NCI-H748 (cell line): Measurements from ENCODE around the gene SLC17A1.

ENCODE experiments used
- DNase-seq: peaks from one replicate; lab custom pipeline; 2025; ENCODE audit not compliant: unreplicated experiment; lab: John Stamatoyannopoulos, UW

Gene SLC17A1, protein sequence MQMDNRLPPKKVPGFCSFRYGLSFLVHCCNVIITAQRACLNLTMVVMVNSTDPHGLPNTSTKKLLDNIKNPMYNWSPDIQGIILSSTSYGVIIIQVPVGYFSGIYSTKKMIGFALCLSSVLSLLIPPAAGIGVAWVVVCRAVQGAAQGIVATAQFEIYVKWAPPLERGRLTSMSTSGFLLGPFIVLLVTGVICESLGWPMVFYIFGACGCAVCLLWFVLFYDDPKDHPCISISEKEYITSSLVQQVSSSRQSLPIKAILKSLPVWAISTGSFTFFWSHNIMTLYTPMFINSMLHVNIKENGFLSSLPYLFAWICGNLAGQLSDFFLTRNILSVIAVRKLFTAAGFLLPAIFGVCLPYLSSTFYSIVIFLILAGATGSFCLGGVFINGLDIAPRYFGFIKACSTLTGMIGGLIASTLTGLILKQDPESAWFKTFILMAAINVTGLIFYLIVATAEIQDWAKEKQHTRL

DNA sequence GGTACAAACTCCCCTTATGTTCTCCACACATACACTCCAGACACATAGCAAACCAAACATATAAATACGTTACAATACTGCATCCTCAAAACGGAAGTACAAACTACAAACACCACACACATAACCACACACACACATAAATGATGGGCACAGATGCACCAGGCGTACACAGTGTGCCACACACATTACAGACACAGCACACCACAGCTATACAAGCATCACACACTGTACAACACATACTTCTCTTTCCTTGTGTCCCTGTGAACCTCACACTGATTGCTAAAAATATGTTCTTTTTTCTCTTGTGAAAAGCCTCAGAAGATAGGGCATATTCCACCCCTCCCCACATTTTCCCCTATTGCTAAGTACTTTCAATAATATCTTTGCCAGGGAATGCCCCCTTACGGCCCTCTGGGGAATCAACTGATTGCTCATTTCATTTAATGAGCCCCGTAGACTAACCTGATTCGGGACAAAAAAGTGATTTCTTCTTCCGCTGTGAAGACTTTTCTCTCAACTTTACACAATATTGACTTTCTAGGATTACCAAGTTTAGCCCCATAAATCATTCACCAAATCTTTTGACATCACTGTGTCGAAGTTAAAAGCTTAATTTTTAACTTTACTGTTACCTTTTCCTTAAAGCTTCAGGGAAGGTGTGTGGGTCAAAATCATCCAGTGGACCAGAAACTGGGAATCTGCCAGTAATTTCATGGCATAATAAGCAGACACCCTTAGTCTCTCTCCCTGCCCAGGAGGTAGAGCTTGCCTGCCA, at the start of gene SLC17A1:
TSS of gene SLC17A1 (minus strand) at position 521 of the 775 bp plus-strand sequence. CDS start 1,495 bp downstream, outside the sequence.
- DNase-seq = no peak

DNA sequence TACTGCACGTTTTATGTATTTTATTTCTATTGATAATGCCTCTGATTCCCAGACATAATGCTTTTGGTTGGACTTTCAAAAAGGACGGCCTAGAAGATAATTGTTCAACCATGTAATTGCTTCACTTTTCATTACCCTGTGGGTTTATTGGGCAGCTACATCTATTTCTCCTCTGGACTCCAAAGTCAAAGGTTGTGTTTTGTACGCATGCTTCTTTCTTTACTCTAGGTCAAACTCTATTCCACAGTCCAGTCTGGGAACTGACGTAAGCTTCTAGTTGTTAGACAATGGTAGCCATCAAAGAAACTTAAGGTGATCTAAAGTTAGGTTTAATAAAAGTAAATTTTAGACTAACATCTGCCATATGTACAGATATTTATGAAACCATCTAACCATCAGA, 48.7 kb upstream of the SLC17A1 start:
- no peak for DNase-seq

DNA sequence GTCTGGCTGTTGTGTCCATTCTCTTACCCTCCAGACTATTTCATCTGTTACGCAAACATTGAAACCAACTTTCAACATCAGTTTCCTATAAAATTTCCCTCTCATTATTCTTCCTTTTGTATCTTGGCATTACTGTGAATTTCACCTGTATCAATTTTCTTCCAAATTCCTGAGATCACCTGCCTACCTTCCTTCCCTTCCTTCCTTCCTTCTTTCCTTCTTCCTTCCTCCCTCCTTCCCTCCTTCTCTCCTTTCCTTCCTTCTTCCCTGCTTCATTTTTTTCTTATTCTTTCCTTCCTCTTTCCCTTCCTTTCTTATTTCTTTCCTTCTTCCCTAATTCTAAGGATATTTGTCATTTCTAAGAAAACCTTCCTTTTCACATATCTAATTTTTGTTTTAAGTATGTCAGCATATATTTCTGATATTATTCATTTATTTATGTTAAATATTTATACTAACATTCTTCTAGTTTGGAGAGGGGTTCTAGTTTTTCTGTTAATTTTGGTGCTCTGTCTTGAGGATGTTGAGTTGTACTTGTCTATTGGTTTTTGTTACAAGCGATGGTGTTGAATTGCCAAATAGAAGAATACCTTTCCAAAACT, 47.0 kb upstream of the SLC17A1 start:
- no peak for DNase-seq

DNA sequence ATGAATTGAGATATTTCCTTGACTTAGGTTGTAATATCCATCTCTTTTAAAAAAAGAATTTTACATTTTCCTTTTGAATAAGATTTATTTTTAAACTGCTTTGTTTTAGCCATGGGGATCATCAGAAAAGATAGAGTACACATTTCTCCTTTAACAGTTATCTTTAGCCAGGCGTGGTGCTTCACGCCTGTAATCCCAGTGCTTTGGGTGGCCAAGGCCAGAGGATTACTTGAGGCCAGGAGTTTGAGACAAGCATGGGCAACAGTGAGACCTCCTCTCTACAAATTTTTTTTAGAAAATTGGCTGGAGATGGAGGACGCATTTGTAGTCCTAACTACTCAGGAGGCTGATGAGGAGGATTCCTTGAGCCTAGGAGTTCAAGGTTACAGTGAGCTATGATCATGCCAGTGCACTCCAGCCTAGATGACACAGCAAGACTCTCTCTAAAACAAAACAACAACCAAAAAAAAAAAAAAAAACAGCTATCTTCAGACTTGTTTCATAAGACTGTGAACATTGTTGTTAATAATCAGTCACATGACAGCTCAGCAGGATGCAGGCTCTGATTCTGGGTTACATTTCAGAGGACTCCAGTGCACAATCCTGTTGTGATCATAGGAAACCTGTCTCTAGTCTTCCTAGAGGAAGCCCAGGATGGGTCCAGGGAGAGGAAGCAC, 44.2 kb upstream of the SLC17A1 start:
- no peak for DNase-seq

DNA sequence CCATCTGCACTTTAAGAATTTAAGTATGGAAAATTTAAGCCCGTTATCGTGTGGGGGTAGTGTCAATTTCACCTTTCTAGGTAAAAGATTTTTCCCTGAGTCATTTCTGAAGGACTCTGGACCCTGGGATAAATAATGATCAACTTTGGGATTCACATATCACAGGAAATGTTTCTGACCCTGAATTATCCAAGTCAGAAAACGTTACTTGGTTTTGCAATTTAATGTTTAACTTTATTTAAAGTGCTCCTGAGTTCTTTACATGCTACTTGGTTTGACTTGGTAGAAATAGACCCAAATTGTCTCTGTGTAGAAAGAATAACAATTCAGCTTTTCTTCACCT, 43.7 kb upstream of the SLC17A1 start:
- no peak for DNase-seq

DNA sequence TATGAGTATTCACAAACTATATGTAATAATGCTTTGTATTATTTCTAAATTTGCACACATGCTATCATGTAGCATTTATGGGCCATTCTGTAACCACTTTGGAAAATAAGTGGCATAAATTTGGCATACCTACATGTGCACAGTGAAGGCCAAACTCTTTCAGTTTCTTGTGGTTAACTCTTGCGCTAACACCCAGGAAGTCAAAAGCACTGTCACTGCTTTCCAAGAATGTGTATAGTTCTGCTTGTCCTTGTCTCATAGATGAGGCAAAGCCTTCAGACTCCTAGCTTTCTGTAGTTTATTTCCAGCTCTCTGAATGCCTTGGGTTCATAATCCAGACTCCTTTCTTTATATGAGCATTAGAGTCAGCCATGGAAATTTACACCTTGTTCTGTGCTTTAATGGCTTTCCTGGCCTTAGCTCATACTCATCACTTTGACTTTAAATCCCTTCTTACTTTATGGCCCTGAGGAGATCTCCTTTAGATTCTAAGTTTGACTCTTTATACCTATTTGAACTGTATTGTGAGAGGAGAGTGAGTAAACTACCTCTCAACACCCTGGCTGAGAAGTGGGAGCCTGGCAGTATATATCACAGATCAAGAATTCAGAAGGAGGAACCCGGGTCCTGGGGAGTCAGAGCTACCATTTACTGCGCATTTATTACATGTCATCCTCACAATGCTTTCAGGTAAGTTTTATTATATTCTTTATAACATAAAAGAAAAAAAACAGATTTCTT, 43.1 kb upstream of the SLC17A1 start:
- no peak for DNase-seq

DNA sequence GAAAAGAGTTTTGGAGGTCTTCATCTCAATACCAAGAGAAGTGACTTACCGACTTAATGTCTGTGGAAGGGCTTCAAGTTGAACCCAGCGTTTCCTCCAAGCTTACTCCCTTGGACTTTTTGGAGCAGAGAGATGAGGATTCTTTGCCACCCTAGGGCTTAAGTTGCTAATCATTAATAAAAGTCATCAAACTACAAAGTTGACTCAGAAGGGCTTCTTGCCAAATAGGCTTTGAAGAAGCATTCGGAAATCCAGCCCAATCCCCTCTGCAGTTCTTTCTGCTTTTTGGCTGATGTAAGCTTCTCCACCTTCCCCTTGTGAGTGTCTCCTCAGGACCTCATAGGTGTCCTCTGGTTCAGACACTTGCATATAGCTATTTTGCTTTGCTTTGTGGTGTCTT, 42.3 kb upstream of the SLC17A1 start, which contains the start of gene SLC17A3:
TSS of gene SLC17A3 (minus strand) at position 126 of the 400 bp plus-strand sequence. CDS start 5,856 bp downstream, outside the sequence.
- no peak for DNase-seq

DNA sequence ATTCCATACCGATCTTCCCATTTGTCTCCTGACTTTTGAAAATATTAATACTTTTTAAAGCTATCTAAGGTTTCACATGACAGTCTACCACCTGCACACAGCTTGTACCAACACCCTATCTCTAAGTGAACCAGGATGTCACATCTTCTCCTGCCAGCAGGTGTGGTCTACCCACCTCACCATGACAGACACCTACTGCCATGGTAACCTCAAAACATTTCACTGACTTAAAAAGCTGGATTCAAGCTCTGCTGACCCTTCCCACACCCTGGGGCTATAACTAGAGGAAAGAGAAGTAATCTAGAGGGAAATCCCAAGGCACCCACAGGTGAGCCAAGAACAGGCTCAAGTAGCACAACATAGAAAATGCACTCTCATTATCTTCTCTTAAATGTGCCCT, 41.0 kb upstream of the SLC17A1 start:
- DNase-seq = no peak

DNA sequence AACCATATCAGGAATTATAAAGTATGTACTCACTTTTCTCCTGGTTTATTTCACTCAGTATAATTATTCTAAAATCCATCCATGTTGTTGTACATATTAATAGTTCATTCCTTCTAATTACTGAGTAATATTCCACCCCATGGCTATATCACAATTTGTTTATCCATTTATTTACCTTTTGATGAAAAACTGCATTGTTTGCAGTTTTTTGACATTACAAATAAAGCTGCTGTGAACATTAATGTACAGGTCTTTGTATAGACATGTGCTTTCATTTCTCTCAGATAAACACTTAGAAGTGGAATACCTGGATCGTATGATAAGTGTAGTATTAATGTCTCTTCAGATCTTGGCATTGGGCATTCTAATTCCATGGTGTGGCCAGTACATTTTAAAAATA, 38.0 kb upstream of the SLC17A1 start:
- DNase-seq = no peak

DNA sequence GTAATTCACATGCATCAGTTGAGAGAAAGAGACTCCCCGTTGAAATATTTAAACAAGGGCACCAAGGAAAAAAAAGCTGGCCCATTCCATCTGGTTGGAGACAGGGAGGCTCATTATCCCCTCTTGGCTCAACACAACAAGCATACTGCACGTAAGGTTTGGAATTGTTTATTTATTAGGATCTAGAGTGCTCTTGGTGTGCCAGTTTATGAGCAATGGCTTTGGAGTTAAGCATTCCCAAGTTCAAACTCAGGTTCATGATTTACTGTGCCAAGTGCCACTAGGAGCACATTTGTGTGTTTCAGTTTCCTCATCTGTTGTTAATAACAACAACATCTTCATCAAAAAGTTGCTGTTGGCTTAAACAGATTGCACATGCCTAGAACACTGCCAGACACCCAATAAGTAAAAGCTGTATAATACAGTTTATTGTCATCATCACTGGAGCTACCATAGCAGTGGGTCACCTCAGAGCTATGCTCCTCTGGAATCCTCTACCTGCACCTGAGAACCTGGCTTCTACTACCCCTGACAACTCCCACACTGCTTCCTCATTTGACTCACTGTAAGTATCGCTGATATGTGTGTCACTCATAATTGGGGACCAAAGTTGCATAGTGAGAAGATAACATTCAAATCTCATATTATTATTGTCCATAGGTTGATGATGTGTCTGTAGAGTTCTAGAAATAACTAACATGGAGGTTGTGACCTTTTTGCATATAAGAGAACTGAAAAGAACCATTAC, 36.8 kb upstream of the SLC17A1 start:
- DNase-seq = no peak

DNA sequence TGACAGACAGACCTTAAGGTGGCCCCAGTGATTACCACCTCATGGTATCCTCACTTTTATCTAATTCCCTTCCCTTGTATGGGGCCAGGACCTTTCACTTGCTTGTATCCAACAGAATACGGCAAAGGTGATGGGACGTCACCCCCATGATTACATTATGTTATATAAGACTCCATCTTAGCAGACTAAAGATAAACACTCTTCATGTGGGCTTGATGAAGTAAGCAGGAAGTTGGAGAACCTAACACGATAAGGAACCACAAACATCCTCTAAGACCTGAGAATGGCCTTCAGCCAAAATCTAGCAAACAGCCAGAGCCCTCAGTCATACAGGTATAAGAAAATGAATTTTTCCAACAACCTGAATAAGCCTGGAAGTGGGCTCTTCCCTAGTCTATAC, 34.2 kb upstream of the SLC17A1 start:
- no peak for DNase-seq

DNA sequence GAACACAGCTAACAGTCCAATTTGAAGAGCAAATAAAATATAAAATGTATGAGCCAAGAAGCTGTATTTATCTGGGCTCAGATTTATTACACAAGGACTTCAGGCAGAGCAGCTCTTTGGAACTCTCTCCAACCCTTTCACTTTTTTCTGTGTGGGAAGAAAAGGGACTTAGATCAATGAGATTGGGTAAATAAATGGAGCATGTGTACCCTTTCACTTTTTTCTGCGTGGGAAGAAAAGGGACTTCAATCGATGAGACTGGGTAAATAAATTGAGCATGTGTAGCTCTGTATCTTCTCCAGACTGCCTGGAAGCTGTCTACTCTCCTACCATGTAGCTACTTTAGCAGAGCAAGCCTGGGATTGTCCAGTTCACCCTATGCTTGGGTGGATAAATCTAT, 31.5 kb upstream of the SLC17A1 start:
- no peak for DNase-seq

DNA sequence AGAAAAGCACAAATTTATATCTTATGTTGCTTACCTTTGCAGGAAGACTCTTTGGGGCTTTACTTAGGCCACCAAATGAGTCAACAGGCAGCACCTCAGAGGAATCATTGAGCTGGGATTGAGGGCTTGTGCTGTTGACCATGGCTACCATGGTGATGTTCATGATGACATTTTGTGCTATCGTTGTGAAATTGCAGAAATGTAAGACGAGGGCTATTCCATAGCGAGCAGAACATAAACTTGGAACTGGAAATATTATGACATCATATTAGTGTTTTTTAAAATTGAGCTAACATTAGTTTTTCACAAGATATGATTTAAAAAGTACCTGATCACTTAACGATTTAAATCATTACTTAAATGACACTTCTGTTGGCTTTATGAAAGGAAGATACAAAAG, 30.3 kb upstream of the SLC17A1 start:
- DNase-seq = no peak

DNA sequence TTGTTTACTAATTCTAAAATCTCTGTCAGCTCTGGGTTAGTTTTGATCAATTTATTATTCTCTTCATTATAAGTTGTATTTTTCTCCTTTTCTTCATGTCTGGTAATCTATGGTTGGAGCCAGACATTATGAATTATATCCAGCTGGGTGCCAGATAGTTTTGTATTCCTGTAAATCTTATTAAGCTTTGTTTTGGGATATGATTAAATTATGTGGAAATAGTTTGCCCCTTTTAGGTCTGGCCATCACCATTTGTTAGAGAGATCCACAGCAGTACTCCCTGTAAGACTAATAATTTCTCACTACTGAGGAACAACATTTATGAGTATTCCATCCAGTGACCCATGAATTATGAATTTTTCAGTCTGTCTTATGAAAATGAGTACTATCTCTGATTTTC, 20.9 kb upstream of the SLC17A1 start:
- DNase-seq = no peak

DNA sequence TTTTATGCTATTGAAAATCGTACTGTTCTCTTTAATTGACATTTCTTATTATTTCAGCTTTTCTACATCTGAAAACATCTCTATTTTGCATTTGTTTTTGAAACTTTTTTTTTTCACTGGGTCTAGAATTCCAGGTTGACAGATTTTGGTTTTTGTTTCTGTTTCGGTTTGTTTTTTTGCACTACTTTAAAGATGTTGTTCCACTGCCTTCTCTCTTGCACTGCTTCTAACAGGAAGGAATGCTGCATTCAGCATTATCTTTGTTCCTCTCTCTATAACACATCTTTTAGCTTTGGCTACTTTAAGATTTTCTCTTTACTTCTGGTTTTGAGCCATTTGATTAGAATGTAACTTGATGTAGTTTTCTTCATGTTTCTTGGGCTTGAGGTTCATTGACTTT, 20.1 kb upstream of the SLC17A1 start:
- DNase-seq = no peak

DNA sequence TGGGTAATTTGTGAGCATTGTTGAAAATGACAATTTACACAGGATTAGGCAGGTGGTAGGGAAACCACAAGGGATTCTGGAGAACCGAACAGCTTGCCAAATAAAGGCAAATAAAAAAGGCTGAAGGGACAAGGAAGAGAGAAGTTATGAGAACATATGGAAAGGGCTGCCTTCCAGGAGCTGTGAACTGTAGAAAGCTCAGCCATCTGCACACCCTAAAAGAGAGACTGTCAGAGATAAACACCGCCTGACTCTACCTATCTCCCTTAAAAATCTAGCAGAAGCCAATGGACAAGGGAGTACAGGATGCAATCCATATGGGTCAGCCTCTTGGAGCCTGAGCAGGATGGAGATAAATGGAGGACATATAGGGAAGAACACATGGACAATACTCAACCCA, 12.7 kb upstream of the SLC17A1 start:
- no peak for DNase-seq

DNA sequence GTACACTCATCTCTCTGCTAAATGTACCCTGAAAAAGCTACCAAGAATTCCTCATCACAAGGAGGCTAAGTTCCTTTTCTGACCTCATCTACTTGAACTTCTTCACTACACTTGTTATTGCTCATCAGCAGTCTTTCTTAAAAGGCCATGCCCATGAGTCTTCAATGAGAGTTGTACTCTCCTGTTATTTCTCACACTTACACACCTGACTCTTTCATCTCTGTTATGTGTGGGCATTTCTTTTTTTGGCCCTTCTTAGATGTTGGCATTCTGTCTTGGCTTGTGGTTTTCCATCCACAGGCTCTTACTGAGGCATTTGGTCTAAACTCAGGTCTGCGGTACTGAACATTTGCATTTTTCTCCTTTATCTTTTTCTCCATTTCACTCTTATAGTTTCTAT, 10.7 kb upstream of the SLC17A1 start:
- DNase-seq = no peak

DNA sequence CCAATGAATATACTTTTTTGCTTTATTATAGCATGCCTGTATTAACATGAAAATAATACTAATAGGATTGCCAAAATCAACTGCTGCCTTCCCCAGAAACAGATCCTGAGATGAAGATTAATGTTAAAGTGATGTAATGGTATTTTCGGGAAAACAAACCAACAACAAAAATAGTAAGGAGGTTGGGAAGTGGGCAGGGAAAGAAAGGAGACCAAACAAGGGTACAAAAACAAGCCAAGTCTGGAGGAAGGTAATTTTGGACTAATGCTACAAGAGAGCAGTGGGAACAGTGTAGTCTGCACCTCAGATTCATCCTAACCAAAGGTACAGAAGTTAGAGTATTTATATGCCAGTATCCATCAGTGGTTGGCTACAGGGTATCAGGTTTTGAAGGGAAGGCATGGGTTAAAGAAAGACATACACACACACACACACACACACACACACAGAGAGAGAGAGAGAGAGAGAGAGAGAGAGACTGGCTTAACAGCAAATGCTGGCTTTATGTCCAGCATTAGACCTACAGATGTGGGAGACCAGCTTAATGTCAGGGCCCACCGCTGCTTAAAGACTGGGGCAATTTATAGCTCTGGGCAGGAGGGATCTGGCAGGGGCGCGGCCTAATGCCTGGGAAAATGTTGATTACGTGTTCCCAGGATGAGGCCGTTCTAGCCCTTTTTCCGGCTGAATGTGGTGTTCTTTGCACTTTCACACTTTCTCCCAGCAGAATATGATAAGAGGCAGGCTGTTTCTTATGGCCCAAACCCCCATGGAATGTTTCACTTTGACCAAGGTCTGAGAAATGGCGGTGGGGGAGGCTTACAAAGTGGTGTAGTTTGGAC, 3.8 kb upstream of the SLC17A1 start:
- no peak for DNase-seq

DNA sequence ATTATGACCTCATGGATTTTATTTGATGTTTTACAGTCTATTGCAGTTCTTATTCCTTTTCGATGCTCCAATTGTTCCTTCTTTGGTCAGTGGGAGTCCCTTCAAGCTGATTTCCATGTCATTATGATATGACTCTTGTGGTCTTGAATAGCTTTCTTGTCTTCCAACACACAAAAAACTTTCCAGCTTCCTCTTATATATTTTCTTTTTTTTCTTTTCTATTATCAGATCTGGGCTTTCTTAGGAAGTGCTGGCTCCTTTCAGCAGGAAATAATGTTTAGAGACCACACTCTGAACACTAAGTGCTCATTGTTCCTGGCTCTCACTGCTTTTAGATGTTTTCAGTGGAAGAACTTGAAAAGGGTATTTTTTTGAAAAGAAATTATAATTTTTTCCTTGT, 3.1 kb upstream of the SLC17A1 start:
- no peak for DNase-seq
